ENCODE results near the gene MARF1.
"Not testable (repeated sequence)": the region's sequence is repeated elsewhere in the genome, so short reads cannot be mapped to it uniquely, and the experiment has no call there.

MARF1 gene

DNA sequence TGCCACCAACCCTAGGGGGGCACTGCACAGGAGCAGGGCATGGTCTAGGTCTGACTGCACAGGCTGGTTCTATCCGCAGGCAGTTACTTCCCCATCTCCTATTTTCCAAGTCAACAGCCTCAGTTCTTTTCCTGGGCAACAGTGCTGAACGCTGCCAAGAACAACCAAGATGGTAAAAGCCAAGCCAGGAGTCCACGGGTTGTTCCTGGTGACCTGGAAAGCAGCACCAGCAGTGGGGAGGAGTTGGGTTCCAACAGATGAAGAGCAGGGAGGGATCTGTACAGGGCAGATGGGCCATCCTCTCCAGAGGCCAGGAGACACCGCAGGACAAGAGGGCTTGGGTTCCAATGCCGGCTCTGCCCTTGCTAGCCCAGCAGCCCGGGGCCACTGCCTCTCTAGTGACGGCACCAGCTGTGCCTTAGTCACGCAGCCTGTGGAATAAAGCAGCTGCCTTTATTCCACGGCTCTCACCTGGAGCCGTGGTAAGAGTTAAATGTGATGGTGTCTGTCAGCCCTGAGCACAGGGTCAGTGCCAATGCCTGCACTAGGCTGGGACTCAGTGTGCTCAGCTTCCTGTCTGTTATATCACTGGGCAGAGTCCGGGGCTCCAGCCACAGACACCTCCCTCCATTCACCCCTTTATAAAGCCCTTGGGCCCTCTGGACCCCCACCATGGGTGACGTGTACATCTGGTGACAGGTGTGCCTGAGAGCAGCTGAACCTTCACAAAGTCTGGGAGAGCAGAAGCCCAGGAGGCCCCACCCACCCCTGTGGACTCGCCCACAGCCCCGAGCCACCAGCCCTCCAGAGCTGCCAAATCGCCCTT, 44.9 kb downstream of the MARF1 start:
- DNase-seq (ENCODE audit: low spot score), result no peak

DNA sequence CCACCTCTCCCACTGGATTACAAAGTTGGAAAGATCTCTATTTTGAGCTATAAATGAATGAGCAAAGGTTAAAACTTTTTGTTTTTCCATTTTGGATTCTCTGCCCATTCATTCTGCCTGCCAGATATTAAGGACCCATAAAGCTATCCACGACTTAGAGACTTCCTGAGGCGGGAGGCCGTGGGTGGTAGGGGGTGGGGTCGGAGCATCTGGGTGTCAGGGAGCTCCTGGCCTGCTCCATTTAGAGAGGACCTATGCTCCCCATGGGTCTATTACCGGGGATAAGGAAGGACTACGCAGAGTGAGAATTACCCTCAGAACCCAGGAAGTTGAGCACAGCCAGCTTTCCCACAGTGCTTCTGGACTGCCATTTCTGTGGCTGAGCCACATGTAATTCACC, 45.8 kb downstream of the MARF1 start:
- no peak for DNase-seq (ENCODE audit: low spot score)

DNA sequence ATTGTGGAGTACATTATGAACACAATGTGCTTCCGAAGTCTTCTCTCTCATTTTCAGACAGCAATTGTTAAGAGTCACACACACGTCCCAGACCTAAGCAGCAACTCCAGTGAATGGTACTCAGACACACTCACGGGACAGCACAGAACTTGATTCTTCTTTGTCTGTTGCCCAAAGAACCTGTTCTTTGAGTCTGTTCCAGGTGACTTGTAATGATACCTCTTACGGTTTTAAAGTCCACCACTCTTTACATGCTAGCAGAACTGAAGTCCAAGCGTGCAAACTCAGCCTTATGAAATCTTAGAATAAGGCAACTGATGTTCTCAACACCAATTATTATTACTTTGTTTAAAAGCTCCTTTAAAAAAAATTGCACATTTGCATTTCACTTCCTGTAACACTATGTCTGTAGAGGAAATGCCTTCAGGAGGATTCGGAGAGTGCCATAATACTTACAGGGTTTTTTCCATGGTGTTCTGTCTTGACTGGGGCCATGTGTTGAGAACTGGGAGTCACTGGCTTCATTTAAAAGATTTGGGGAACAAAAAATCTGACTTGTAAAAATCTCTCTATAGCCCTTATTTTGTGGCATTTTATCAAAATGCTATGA, 48.1 kb downstream of the MARF1 start:
- no peak for DNase-seq (ENCODE audit: low spot score)

DNA sequence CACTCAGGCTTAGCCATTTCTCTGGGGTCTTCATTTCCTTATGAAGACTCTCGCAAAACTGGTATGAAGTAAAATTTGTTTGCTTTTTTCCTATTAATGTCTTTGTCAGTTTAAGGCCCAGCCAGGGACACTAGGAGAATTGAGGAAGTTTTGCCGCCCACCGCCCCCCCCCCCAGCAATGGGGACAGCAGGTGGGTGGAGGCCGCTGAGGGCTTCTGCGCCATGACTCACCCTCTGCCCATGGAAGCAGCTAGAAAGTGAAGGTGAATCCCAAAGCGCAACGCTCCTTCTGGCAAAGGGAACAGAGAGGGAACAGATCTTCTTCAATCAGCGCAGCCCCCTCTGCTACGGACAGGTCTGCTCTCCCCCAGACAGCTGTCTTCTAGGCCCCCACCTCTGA, 49.7 kb downstream of the MARF1 start:
- DNase-seq (ENCODE audit: low spot score), result no peak

GRCh38 chr16:15592324-15592723, 50.6 kb downstream of the MARF1 start:
- no peak for DNase-seq (ENCODE audit: low spot score)

- DNase-seq (ENCODE audit: low spot score), result no peak
Observed at GRCh38 chr16:15587152-15587825, 55.7 kb downstream of the MARF1 start.

DNA sequence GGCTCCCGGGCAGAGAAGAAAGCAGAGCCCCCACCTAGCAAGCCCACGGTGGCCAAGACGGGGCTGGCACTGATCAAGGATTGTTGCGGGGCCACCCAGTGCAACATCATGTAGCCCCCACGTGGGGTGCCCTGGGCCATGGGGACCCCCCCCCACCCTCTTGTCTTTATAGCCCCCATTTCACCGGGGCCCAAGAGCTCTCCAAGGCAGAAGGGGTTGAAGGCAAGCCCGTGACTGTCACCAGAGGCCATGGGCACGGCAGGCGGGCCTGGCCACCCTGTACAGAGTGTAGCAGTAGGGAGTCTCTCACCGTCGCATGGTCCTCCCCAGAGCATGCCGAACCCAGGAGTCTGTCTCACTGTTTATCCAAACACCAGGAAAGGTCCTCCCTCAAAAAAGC, 56.2 kb downstream of the MARF1 start:
- no peak for DNase-seq (ENCODE audit: low spot score)

GRCh38 chr16:15585956-15586355, 57.0 kb downstream of the MARF1 start:
- DNase-seq (ENCODE audit: low spot score), result no peak

- DNase-seq (ENCODE audit: low spot score), result no peak
Observed at GRCh38 chr16:15583526-15583925, 59.4 kb downstream of the MARF1 start.

DNA sequence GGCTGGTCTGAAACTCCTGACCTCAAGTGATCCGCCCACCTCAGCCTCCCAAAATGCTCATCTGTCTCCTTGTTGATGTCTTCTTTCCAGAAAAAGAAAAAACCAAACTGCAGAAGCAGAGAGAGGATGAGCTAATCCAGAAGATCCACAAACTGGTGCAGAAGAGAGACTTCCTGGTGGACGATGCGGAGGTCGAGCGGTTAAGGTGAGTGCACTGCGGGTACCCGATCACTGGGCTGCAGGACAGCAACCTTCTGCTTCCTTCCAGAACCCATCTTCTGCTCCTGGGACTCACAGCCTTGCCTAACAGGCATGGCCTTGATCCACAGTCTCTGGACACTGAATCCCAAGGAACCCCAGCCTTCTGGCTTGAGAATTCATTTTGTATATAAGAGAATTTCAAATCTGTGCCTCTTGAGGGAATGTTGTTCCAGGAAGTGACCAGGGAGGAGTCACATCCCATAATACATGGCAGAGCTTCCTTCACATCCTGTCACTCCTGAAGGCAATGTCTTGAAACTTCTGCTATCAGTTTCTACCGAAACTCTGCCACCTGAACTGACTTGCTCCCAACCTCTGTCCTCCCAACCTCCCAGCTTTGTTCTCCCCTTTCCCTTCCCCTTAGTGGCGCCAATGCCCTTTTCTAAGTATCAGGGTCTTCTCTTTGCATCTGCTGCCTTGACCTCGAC, 61.7 kb downstream of the MARF1 start:
- peak; percentile 65 for DNase-seq (ENCODE audit: low spot score)

GRCh38 chr16:15578824-15579223, 64.1 kb downstream of the MARF1 start:
- DNase-seq (ENCODE audit: low spot score), result no peak

- DNase-seq (ENCODE audit: low spot score), result no peak
Observed at GRCh38 chr16:15576960-15577958, 65.7 kb downstream of the MARF1 start.

GRCh38 chr16:15575293-15576049, 67.5 kb downstream of the MARF1 start:
- no peak for DNase-seq (ENCODE audit: low spot score)

DNA sequence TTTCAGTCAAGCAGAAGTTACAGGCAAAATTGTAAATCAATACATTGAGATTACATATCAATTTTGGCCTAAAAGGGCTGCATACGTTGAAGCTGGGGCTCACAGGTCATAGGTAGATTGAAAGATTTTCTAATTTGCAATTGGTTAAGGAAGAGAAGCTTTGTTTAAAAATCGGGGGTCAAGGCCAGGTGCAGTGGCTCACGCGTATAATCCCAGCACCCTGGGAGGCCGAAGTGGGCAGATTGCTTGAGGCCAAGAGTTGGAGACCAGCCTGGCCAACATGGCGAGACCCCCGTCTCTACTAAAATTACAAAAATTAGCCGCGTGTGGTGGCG, 68.4 kb downstream of the MARF1 start:
- DNase-seq (ENCODE audit: low spot score), result no peak

- DNase-seq (ENCODE audit: low spot score), result not testable (repeated sequence)
Observed at GRCh38 chr16:15573896-15574613, 68.9 kb downstream of the MARF1 start.

- DNase-seq (ENCODE audit: low spot score), result no peak
Observed at GRCh38 chr16:15573274-15573895, 69.6 kb downstream of the MARF1 start.

DNA sequence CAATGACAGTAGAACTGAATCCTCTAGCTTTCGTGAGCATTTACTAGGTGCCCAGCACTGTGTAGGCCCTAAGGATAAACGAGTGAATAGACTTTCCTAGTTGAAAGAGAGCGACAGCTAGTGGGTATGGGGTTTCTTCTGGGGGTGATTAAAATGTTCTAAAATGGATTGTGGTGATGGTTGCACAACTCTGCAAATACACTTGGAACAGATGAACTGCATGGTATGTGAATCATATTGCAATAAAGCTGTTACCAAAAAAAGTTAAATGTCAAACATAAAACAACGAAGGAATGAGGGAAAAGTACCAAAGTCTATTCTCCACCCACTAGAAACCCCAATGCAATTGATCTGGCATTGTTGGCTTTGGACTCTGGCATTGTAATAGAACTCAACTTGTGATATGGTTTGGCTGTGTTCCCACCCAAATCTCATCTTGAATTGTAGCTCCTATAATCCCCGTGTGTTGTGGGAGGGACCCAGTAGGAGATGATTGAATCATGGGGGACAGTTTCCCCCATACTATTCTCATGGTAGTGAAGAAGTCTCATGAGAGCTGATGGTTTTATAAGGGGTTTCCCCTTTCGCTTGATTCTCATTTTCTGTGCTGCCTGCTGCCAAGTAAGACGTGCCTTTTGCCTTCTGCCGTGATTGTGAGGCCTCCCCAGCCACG, 70.5 kb downstream of the MARF1 start:
- no peak for DNase-seq (ENCODE audit: low spot score)

GRCh38 chr16:15571557-15571956, 71.4 kb downstream of the MARF1 start:
- no peak for DNase-seq (ENCODE audit: low spot score)

DNA sequence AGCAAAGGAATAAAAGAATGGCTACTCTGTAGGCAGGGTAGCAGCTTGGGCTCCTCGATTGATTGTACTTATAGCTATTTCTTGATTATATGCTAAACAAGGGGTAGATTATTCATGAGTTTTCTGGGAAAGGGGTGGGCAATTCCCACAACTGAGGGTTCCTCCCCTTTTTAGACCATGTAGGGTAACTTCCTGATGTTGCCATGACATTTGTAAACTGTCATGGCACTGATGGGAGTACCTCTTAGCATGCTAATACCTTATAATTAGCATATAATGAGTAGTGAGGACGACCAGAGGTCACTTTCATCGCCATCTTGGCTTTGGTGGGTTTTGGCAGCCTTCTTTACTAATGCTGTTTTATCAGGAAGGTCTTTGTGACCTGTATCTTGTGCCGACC, 72.3 kb downstream of the MARF1 start:
- not testable (repeated sequence) for DNase-seq (ENCODE audit: low spot score)

All from kidney capillary endothelial cell (primary cell).